Measurements from ENCODE around the gene PHETA2.
"Not testable (repeated sequence)": the region's sequence is repeated elsewhere in the genome, so short reads cannot be mapped to it uniquely, and the experiment has no call there.

The PHETA2 gene

GRCh38 chr22:42069801-42070516, 4.1 kb upstream of the PHETA2 start:
- no peak for DNase-seq (ENCODE audit: low spot score)

- DNase-seq (ENCODE audit: low spot score): peak; percentile 96
These were observed 3.3 kb upstream of the PHETA2 start, which contains the start of gene NAGA for GRCh38 chr22:42070517-42071422. NAGA (minus strand) TSS chr22:42070812; CDS start chr22:42070297, 515 bp downstream.

GRCh38 chr22:42071508-42071907, 2.5 kb upstream of the PHETA2 start:
- not testable (repeated sequence) for DNase-seq (ENCODE audit: low spot score)

- no peak for DNase-seq (ENCODE audit: low spot score)
These were observed 1.3 kb upstream of the PHETA2 start for GRCh38 chr22:42072606-42073330.

GRCh38 chr22:42073621-42074041, 417 bp upstream of the PHETA2 start:
- no peak for DNase-seq (ENCODE audit: low spot score)

GRCh38 chr22:42074846-42075676, 1.0 kb downstream of the PHETA2 start:
- no peak for DNase-seq (ENCODE audit: low spot score)

- no peak for DNase-seq (ENCODE audit: low spot score)
These were observed 2.9 kb downstream of the PHETA2 start for GRCh38 chr22:42076764-42077485.

- DNase-seq (ENCODE audit: low spot score): no peak
These were observed 3.6 kb downstream of the PHETA2 start for GRCh38 chr22:42077486-42078125.

- DNase-seq (ENCODE audit: low spot score): no peak
These were observed 4.6 kb downstream of the PHETA2 start for GRCh38 chr22:42078469-42079318.

GRCh38 chr22:42079319-42080251, 5.5 kb downstream of the PHETA2 start, which contains the start of gene SMDT1:
SMDT1 (plus strand) TSS chr22:42079700; CDS start chr22:42079769, 69 bp downstream.
- DNase-seq (ENCODE audit: low spot score): peak; percentile 99

- peak; percentile 54 for DNase-seq (ENCODE audit: low spot score)
These were observed 6.2 kb downstream of the PHETA2 start for GRCh38 chr22:42080287-42080686.

GRCh38 chr22:42083119-42083518, 9.1 kb downstream of the PHETA2 start:
- DNase-seq (ENCODE audit: low spot score): no peak

- DNase-seq (ENCODE audit: low spot score): no peak
These were observed 10.8 kb downstream of the PHETA2 start for GRCh38 chr22:42084874-42085273.

GRCh38 chr22:42086051-42086450, 12.0 kb downstream of the PHETA2 start:
- no peak for DNase-seq (ENCODE audit: low spot score)

GRCh38 chr22:42090596-42091454, 16.8 kb downstream of the PHETA2 start, which contains the start of gene NDUFA6:
NDUFA6 (minus strand) TSS chr22:42090772; CDS start chr22:42090744, 28 bp downstream.
- peak; percentile 99 for DNase-seq (ENCODE audit: low spot score)

GRCh38 chr22:42091455-42091782, 17.4 kb downstream of the PHETA2 start:
- no peak for DNase-seq (ENCODE audit: low spot score)

GRCh38 chr22:42101199-42101598, 27.2 kb downstream of the PHETA2 start:
- DNase-seq (ENCODE audit: low spot score): no peak
